NB4 (cell line): ENCODE results near the gene DNAAF1.

Experiments used
- POLR2A ChIP-seq: IDR thresholded peaks from 2 replicates; pipeline ENCODE4 v1.6.1; 2011; ENCODE audit warnings: mild to moderate bottlenecking; ENCODE audit not compliant: insufficient read length; ENCODE audit errors: extremely low read depth
- TF ChIP-seq, protein P1 (sequence below): IDR thresholded peaks from 2 replicates; pipeline ENCODE4 v1.6.1; 2011; ENCODE audit warnings: low read depth, low read length
- TF ChIP-seq, protein P2 (sequence below): IDR thresholded peaks from one replicate; pipeline ENCODE4 v1.5.1; 2012; ENCODE audit warnings: low read depth, low read length

DNA sequence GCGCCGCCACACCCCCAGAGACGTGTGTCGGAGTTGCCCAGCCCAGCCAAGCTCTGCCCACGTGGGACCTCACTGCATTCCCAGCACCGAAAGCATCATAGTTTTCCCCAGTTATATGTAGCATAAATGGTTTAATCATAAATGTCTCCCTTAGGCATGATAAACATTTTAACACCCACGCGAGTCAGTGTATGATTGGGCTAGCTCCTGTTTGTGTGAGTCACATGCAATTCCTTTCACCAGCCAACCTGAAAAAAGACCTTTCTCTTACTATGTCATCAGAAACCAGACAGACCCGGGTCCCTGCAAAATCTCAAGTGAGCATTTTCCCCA lies 32.6 kb downstream of the DNAAF1 start:
- no peak for TF ChIP-seq POLR2A
- TF ChIP-seq, protein P1, sequence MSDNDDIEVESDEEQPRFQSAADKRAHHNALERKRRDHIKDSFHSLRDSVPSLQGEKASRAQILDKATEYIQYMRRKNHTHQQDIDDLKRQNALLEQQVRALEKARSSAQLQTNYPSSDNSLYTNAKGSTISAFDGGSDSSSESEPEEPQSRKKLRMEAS, result no peak
- TF ChIP-seq, protein P2, sequence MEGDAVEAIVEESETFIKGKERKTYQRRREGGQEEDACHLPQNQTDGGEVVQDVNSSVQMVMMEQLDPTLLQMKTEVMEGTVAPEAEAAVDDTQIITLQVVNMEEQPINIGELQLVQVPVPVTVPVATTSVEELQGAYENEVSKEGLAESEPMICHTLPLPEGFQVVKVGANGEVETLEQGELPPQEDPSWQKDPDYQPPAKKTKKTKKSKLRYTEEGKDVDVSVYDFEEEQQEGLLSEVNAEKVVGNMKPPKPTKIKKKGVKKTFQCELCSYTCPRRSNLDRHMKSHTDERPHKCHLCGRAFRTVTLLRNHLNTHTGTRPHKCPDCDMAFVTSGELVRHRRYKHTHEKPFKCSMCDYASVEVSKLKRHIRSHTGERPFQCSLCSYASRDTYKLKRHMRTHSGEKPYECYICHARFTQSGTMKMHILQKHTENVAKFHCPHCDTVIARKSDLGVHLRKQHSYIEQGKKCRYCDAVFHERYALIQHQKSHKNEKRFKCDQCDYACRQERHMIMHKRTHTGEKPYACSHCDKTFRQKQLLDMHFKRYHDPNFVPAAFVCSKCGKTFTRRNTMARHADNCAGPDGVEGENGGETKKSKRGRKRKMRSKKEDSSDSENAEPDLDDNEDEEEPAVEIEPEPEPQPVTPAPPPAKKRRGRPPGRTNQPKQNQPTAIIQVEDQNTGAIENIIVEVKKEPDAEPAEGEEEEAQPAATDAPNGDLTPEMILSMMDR, result no peak
